Heart right ventricle (tissue), 16 donors: ENCODE results near the gene SAMD11. TPM values are rescaled to one million over a fixed set of nuclear protein-coding genes. Genes with fewer than 3 reads are reported as not detected.
A peak's percentile ranks its signal among the peaks of the same experiment; 100 is the strongest.

Experiments used
- ATAC-seq, 8 donors: fragments of 200-7000 bp; cut with Tn5 transposase; one replicate each; pipeline ENCODE4 v1.9.1; 2020; ENCODE audit warnings: mild to moderate bottlenecking in 8 of 8, moderate library complexity in 8 of 8, moderate number of reproducible peaks in 1 of 8
- DNase-seq, 2 donors: peaks; one replicate each; pipeline ENCODE4 v3.0.0-alpha.2; 2020
- H3K27ac ChIP-seq, 10 donors: fragments of 200-600 bp; sonication (generic) in 2 of 10; one replicate each; pipeline versions ENCODE4 v1.5.0 to v1.8.0; 2020 to 2022; ENCODE audit warnings: mild to moderate bottlenecking in 3 of 10
- H3K27me3 ChIP-seq, 7 donors: fragments of 200-600 bp; one replicate each; pipeline ENCODE4 v1.8.0; 2021 to 2022; ENCODE audit warnings: mild to moderate bottlenecking in 2 of 7
- H3K36me3 ChIP-seq, 9 donors: fragments of 200-600 bp; sonication (generic) in 1 of 9; one replicate each; pipeline versions ENCODE4 v1.5.0 to v1.8.0; 2020 to 2022; ENCODE audit warnings: mild to moderate bottlenecking in 2 of 9
- H3K4me1 ChIP-seq, 9 donors: fragments of 200-600 bp; sonication (generic) in 1 of 9; one replicate each; pipeline versions ENCODE4 v1.5.0 to v1.8.0; 2020 to 2022; ENCODE audit warnings: mild to moderate bottlenecking in 4 of 9
- H3K4me3 ChIP-seq, 10 donors: fragments of 200-600 bp; sonication (generic) in 2 of 10; one replicate each; pipeline versions ENCODE4 v1.5.0 to v1.8.0; 2020 to 2022; ENCODE audit warnings: mild to moderate bottlenecking in 7 of 10, moderate library complexity in 2 of 10
- H3K9me3 ChIP-seq, 11 donors: fragments of 200-600 bp in 10 of 11; sonication (generic) in 2 of 11; one replicate each; pipeline versions ENCODE4 v1.5.0 to v1.8.0; 2013 to 2022; ENCODE audit warnings: mild to moderate bottlenecking in 2 of 11, control low read depth in 1 of 11, moderate library complexity in 1 of 11
- CTCF ChIP-seq, 9 donors: fragments of 200-600 bp; sonication (generic) in 2 of 9; IDR thresholded peaks; one replicate each; pipeline versions ENCODE4 v1.5.0 to v1.8.0; 2021 to 2022; ENCODE audit warnings: antibody characterized with exemption in 9 of 9, mild to moderate bottlenecking in 5 of 9, moderate library complexity in 1 of 9
- WGBS, 2 donors: extraction: QIAGEN DNeasy Blood & Tissue Kit; methylation state at CpG; one replicate each; pipeline ENCODE4 v1.1.7; 2013; ENCODE audit warnings: inconsistent platforms in 1 of 2; 5-methylcytosine and 5-hydroxymethylcytosine counted together
- intact Hi-C, 10 donors: fragments of 100-400 bp; cut with DNase I; formaldehyde crosslinking; loops; one replicate each; pipeline versions ENCODE4 v1.11.1 to v1.14.2; 2022
- polyA plus RNA-seq, 2 donors: library from polyadenylated mRNA; stranded (reverse); fragments of 200-250 nt; gene quantifications; one replicate each; pipeline ENCODE4 v1.2.3, GENCODE V29; 2013
- total RNA-seq, 10 donors: library from RNA; stranded (reverse); fragmentation: NEBNext Ultra II Directional in 3 of 10; extraction: Animal tissue kit (Norgen Biotek cat#: 25700) in 3 of 10; gene quantifications; one replicate each; pipeline versions ENCODE4 v1.2.1 to v1.2.4, GENCODE V29; 2021 to 2023
- donor health status: Arrhythmogenic right ventricular cardiomyopathy.
- donor health status: ischemic (EF 13 %, LVEDD 7.1; RV severe dilation, severe dysfunction).
- donor health status: healthy with polysubstance abuse.
- donor health status: DM: no; HTN: yes; CAD: no.
- donor health status: DM: no; HTN: no; CAD: no.
- donor health status: ischemic (EF 25% LVEDD 6.9; RV normal size, moderate dysfunction).
- donor health status: ischemic (EF 25% LVEDD 5.7; RV mildly dilated, moderate dysfunction).
- donor health status: healthy.
- donor health status: DM: yes; HTN: yes; CAD: no.
- donor health status: Ischemic cardiomyopathy.
- donor health status: ischemic (EF 35%, LVEDD 5.7; RV mildly dilated, moderate dysfunction).
- donor health status: nonischemic (EF 11% LVEDD 7.7; RV severe dilation, severe dysfunction).
- donor health status: DM: yes; HTN: yes; CAD: no.
- donor health status: PGD.
- donor health status: ischemic (EF 29% LVEDD 5.4; RV normal size, mild dysfunction).
- donor health status: nonischemic (EF 23%, LVEDD 6.1; RV moderate dilation, normal function).

Gene SAMD11
- total and polyA plus RNA-seq, 12 donors: 0.87 to 2.4 (median 1.3) TPM

DNA sequence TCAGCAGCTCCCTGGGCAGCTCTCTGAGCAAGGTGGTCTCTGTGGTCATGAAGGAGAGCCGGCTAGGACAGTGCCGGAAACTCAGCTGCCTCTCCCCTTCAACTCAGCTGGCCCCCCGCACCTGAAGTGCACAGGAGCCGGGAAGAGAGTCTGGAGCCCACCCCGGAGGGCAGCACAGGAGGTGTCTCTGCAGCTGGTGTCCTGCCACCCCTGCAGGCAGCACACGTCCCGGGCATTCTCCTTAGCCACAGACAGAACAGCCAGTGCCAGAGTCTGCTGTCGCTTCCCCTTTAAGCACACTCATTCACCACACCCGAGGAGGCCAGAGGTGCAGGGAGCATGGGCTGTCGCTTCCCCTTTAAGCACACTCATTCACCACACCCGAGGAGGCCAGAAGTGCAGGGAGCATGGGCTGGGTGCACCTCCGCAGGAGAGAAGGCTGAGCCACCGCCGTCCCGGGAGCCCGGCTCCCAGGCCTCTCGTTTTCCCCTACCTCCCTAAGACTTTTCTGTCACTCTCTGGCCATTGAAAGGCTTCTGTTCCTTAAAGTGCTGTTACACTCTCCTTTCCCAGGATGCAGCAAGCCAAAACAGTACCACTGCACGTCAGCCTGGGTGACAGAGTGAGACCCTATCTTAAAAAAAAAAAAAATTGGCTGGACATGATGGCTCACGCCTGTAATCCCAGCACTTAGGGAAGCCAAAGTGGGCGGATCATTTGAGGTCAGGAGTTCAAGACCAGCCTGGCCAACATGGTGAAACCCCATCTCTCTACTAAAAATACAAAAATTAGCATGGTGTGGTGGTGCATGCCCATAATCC, 16.9 kb upstream of the SAMD11 start:
- Histone ChIP-seq H3K27ac (no peak overlapping the region), H3K4me1 (peaks cover 3 to 43% (median 15%) of the 10 kb centered on the region in 9 donors), H3K27me3 (peaks cover 0 to 50% (median 37%) of the 10 kb centered on the region in 7 donors), H3K9me3 (no peaks in the 10 kb centered on the region), H3K4me3 (peak overlapping the region in 1 of 10 donors; percentile 10), H3K36me3 (no peaks in the 10 kb centered on the region)
- WGBS, 2 donors: 42 to 43% methylated on average over 20 of the region's 20 CpGs
- ATAC-seq (peak in 6 of 8 donors; percentile 13 to 48 (median 40)), DNase-seq (peak in 1 of 2 donors; percentile 11)
- intact Hi-C loops: loop anchor here in 4 of 10 donors (5.0 to 10.0 kb wide), 3 partner anchors 48 to 55 kb away; partner anchors contain the start of genes NOC2L (in 3 of the 4) and KLHL17 (in 1 of the 4)
- no peak for TF ChIP-seq CTCF (IDR thresholded peaks at IDR 0.05)

- Histone ChIP-seq H3K27me3 (peaks cover 0 to 52% (median 42%) of the 10 kb centered on the region in 7 donors), H3K27ac (no peak overlapping the region), H3K4me1 (peaks cover 3 to 43% (median 15%) of the 10 kb centered on the region in 9 donors), H3K4me3 (no peak overlapping the region), H3K36me3 (no peaks in the 10 kb centered on the region), H3K9me3 (no peaks in the 10 kb centered on the region)
- intact Hi-C loops: loop anchor here in 4 of 10 donors (5.0 to 10.0 kb wide), 3 partner anchors 47 to 54 kb away; partner anchors contain the start of genes NOC2L (in 3 of the 4) and KLHL17 (in 1 of the 4)
- DNase-seq: no peak
- ATAC-seq: no peak
- WGBS, 2 donors: 86 to 89% methylated on average over 17 of the region's 17 CpGs
- TF ChIP-seq CTCF (IDR thresholded peaks at IDR 0.05): no peak
Measured at GRCh38 chr1:907611-908451, 15.9 kb upstream of the SAMD11 start.

GRCh38 chr1:908661-909060, 15.1 kb upstream of the SAMD11 start:
- 83 to 84% methylated on average over 2 to 16 of the region's 16 CpGs for WGBS, 2 donors
- H3K4me3 ChIP-seq: no peak overlapping the region
- H3K36me3 ChIP-seq: no peaks in the 10 kb centered on the region
- no peaks in the 10 kb centered on the region for H3K9me3 ChIP-seq
- ATAC-seq (no peak), DNase-seq (no peak)
- H3K27ac ChIP-seq: no peak overlapping the region
- TF ChIP-seq CTCF (IDR thresholded peaks at IDR 0.05): no peak
- peaks cover 0 to 57% (median 50%) of the 10 kb centered on the region in 7 donors for H3K27me3 ChIP-seq
- H3K4me1 ChIP-seq: peaks cover 3 to 42% (median 15%) of the 10 kb centered on the region in 9 donors
- intact Hi-C loops: loop anchor here in 4 of 10 donors (5.0 to 10.0 kb wide), 3 partner anchors 46 to 54 kb away; partner anchors contain the start of genes NOC2L (in 3 of the 4) and KLHL17 (in 1 of the 4)

GRCh38 chr1:909861-910310, 13.8 kb upstream of the SAMD11 start:
- H3K4me3 ChIP-seq: peak overlapping the region in 1 of 10 donors; percentile 29
- peaks cover 3 to 32% (median 7%) of the 10 kb centered on the region in 9 donors for H3K4me1 ChIP-seq
- TF ChIP-seq CTCF (IDR thresholded peaks at IDR 0.05): no peak
- H3K27me3 ChIP-seq: peaks cover 0 to 65% (median 59%) of the 10 kb centered on the region in 7 donors
- DNase-seq (no peak), ATAC-seq (no peak)
- no peaks in the 10 kb centered on the region for H3K9me3 ChIP-seq
- intact Hi-C loops: loop anchor here in 4 of 10 donors (5.0 to 10.0 kb wide), 3 partner anchors 45 to 52 kb away; partner anchors contain the start of genes NOC2L (in 3 of the 4) and KLHL17 (in 1 of the 4)
- WGBS, 2 donors: 7 to 22% methylated on average over 21 to 53 of the region's 53 CpGs
- no peak overlapping the region for H3K27ac ChIP-seq
- peaks cover 0 to 7% (median 0%) of the 10 kb centered on the region in 9 donors for H3K36me3 ChIP-seq
